Ovary (tissue), 3 donors: ENCODE data around the gene NEK2.
"Not testable (repeated sequence)": the region's sequence is repeated elsewhere in the genome, so short reads cannot be mapped to it uniquely, and the experiment has no call there.

Experiments
- EP300 ChIP-seq: sonication (generic); formaldehyde crosslinking; IDR thresholded peaks from one replicate; pipeline ENCODE4 v1.6.1; 2017; ENCODE audit warnings: antibody characterized with exemption
- POLR2A ChIP-seq: fragments of 450-650 bp; IDR thresholded peaks from one replicate; pipeline ENCODE4 v1.6.1; 2017; ENCODE audit warnings: antibody characterized with exemption, mild to moderate bottlenecking, moderate library complexity
- TF ChIP-seq, protein P1 (sequence below), 3 donors: fragments of 450-650 bp in 2 of 3; fragments of 200-600 bp in 1 of 3; IDR thresholded peaks; one replicate each; pipeline versions ENCODE4 v1.5.1 to v1.8.0; 2016 to 2022; ENCODE audit warnings: antibody characterized with exemption in 3 of 3, mild to moderate bottlenecking in 1 of 3
- donor health status: DM: no; HTN: no; CAD: no.

DNA sequence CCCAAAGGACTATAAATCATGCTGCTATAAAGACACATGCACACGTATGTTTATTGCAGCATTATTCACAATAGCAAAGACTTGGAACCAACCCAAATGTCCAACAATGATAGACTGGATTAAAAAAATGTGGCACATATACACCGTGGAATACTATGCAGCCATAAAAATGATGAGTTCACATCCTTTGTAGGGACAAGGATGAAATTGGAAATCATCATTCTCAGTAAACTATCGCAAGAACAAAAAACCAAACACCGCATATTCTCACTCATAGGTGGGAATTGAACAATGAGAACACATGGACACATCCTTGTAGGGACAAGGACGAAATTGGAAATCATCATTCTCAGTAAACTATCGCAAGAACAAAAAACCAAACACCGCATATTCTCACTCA is 49.6 kb downstream of the NEK2 start:
- TF ChIP-seq, protein P1, sequence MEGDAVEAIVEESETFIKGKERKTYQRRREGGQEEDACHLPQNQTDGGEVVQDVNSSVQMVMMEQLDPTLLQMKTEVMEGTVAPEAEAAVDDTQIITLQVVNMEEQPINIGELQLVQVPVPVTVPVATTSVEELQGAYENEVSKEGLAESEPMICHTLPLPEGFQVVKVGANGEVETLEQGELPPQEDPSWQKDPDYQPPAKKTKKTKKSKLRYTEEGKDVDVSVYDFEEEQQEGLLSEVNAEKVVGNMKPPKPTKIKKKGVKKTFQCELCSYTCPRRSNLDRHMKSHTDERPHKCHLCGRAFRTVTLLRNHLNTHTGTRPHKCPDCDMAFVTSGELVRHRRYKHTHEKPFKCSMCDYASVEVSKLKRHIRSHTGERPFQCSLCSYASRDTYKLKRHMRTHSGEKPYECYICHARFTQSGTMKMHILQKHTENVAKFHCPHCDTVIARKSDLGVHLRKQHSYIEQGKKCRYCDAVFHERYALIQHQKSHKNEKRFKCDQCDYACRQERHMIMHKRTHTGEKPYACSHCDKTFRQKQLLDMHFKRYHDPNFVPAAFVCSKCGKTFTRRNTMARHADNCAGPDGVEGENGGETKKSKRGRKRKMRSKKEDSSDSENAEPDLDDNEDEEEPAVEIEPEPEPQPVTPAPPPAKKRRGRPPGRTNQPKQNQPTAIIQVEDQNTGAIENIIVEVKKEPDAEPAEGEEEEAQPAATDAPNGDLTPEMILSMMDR (IDR thresholded peaks at IDR 0.05) = not testable (repeated sequence)
- TF ChIP-seq EP300, POLR2A: not testable (repeated sequence)
